ENCODE measurements around the gene KIF1B.

DNA sequence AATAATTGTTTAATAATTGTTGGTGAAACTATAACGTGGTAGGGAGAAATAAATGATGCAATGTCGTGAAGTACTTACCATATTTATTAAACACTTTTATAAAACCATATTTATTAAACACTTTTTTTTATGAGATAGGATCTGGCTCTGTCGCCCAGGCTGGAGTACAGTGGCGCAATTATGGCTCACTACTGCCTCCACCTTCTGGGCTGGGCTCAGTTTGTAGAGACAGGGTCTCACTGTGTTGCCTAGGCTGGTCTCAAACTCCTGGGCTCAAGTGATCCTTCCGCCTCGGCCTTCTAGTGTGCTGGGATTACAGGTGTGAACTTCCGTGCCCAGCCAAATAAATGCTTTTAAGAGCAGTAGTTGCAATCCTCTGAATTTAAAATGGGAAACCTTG, 112.5 kb downstream of the KIF1B start:
- TF ChIP-seq CTCF (IDR thresholded peaks at IDR 0.05) (no peak), POLR2A (IDR thresholded peaks at IDR 0.05; ENCODE audit: low read depth) (no peak)
